Left ventricle myocardium superior (tissue), 1 donor: Measurements from ENCODE around the gene CES2. TPM values are rescaled to one million over a fixed set of nuclear protein-coding genes. Genes with fewer than 3 reads are reported as not detected.

Source experiments
- ATAC-seq: fragments of 200-7000 bp; cut with Tn5 transposase; one replicate; pipeline ENCODE4 v1.9.1; 2020; ENCODE audit warnings: mild to moderate bottlenecking, moderate library complexity
- DNase-seq: peaks from one replicate; pipeline ENCODE4 v3.0.0-alpha.2; 2020
- intact Hi-C: fragments of 100-400 bp; cut with micrococcal nuclease; formaldehyde crosslinking; loops from one replicate; pipeline ENCODE4 v1.11.0; 2022
- total RNA-seq: library from RNA; stranded (reverse); fragmentation: NEBNext Ultra II Directional; extraction: Animal tissue kit (Norgen Biotek cat#: 25700); gene quantifications from one replicate; pipeline ENCODE4 v1.2.1, GENCODE V29; 2021
- donor health status: DM: no; HTN: yes; CAD: no; lungs with severe emphysema.

CES2 gene
- total RNA-seq, 1 donor from 2014 or later, result 103 TPM

DNA sequence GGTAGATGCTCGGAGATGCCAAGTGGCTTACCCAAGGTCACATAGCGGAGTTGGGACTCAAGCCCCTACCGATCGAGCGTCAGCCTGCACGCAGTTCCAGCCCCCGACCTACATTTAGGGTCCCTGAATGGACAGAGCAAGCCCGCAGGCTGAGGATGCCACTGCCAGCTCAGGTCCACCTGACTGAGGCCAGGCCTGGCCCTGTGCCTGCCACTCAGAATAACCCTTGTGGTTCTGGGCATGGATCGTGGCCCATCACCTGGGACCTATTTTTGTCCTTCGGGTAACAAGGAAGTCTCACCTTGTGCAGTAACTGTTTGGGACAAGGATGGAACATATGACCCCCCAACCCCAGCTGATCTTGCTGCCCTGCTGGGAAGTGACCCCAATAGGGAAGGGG is 33.7 kb upstream of the CES2 start:
- intact Hi-C loops, result no loop called here
- peak; percentile 83 for DNase-seq
- peak; percentile 6 for ATAC-seq

GRCh38 chr16:66902648-66903543 is 32.4 kb upstream of the CES2 start:
- intact Hi-C loops, result no loop called here
- ATAC-seq (peak; percentile 49), DNase-seq (peak; percentile 76)

GRCh38 chr16:66903544-66904427 is 31.5 kb upstream of the CES2 start:
- DNase-seq, result peak; percentile 89
- peak; percentile 65 for ATAC-seq
- intact Hi-C loops, result no loop called here

DNA sequence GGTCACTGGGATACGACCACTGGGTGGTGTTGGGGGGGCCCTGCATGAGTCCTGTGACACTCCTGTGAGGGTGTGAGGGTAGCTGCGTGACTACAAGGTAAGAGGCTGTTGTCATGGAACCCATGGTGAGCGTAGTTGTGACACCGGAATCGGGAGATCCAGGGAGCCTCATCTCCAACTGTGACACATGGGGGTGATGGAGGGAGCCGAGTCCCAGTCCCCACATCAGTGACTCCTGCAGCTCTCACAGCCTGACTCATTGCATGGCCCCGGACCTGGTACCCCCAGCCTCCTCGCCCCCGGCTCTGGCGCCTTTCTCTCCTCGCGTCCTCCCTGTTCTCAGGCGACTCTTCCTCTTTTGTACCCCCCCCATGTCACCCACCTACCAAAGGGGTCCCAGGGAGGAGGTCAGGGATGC is 30.9 kb upstream of the CES2 start:
- DNase-seq, result peak; percentile 40
- ATAC-seq, result no peak
- intact Hi-C loops, result no loop called here

- intact Hi-C loops, result no loop called here
Observed at GRCh38 chr16:66904846-66905632, 30.3 kb upstream of the CES2 start.

GRCh38 chr16:66905633-66906539 is 29.4 kb upstream of the CES2 start:
- intact Hi-C loops, result no loop called here
- ATAC-seq (peak; percentile 44), DNase-seq (peak; percentile 87)

More at GRCh38 chr16:66904846-66905632, 30.3 kb upstream of the CES2 start:
- ATAC-seq (peak; percentile 35), DNase-seq (peak; percentile 67)

DNA sequence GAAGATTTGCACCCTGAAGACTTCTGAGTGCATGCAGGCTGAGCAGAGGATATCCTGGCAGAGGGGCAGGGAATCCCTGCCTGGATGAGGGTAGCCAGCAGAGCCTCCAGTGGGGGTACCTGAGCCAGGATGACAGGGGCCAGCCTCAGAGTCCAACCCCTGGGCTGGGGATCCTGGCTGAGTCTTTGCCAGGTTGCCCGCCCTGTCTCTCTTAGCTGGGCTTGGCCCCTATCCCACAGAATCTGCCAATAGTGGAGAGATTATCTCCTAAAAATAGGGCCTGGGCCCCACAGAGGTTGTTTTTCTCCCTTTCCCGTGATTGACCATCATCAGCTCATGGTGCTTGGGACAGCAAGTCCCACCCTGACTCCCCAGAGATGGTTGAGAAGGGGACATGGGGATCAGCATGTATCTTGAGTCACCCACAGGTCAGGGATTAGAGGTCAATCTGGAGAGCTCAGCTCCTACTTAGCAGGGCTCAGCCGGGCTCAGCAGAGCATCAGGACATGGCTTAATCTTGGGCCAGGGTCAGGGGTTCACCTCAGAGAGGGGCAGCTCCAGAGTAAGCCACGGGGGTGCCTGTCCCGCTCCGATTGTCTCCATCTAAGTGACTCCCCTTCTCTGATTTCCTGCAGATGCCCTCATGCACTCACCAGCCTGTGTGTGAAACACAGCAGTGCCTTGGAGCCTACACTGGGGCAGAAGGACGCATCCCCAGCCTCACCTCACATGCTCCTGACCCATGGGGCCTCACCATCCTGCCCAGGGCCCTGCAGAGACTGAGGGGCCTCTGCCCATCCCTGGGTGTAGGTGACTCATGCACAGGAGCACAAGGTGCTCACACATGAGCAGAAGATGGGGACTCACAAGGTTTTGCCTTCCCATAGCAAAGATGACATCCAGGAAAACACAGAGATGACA is 28.1 kb upstream of the CES2 start:
- ATAC-seq, result peak; percentile 5
- intact Hi-C loops, result no loop called here

GRCh38 chr16:66908116-66908515 is 27.2 kb upstream of the CES2 start:
- peak; percentile 11 for DNase-seq
- ATAC-seq, result no peak
- intact Hi-C loops, result no loop called here

More for the DNA sequence above, 28.1 kb upstream of the CES2 start:
- DNase-seq, result peak; percentile 59

GRCh38 chr16:66908762-66909559 is 26.4 kb upstream of the CES2 start:
- no peak for DNase-seq
- intact Hi-C loops, result no loop called here

DNA sequence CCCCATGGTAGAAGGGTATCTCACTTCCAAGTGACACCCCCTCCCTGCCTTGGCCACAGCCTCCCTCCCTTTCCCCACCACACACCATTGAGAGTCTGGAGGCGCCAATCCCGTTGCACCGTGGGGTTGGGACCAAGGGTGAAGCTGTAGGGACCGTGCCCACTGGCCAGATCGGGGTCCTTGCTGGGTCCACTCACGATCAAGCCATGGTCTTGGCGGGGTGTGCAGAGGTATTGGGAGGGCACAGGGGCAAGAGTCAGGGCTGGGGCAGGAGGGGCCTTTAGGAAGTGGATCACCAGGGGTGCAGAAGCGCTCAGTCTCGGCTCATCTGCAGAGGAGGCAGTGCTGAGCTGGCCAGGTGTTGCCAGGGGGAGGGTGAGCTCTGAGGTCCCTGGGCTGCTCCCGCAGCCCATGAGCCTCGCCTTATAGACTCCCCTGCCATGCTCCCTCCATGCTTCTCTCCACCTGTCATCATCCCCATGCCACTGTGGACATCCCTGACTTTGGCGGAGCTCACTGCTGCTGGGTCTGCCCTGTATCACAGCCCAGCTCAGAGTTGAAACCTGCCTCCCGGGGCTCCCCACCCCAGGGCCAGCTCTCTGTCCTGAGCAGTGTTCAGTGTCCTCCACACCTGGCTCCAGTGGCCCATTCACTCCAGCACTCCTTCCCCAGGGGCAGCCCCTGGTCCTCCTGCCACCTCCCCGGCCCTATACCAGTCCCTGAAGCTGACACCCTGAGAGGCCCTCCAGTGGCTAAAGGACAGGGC is 25.0 kb upstream of the CES2 start:
- intact Hi-C loops, result no loop called here
- DNase-seq, result peak; percentile 27
- no peak for ATAC-seq

More at GRCh38 chr16:66908762-66909559, 26.4 kb upstream of the CES2 start:
- ATAC-seq, result no peak

DNA sequence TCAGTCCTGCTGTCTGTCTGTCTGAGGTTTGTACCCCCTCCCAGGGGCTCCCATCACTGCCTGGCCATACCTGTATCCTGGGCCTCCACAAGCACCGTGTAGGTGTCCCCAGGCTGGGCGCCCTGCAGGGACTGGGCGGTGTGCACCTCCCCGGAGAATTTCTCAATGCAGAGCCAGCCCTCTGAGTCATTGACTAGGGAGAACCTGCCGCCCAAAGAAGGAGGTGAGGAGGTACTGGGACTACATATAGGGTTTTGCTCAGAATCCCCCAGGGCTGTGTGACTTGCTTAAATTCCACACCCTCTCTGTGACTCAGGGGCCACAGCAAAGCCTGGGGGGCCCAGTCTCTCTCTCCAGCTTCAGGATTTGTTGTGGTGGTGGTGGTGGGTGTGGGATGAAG is 24.2 kb upstream of the CES2 start:
- ATAC-seq, result no peak
- no peak for DNase-seq
- intact Hi-C loops, result no loop called here

- intact Hi-C loops, result no loop called here
- ATAC-seq, result no peak
- no peak for DNase-seq
Observed at GRCh38 chr16:66911801-66912200, 23.5 kb upstream of the CES2 start.

- peak; percentile 24 for DNase-seq
- ATAC-seq, result no peak
- intact Hi-C loops, result no loop called here
Observed at GRCh38 chr16:66913081-66913480, 22.2 kb upstream of the CES2 start.

DNA sequence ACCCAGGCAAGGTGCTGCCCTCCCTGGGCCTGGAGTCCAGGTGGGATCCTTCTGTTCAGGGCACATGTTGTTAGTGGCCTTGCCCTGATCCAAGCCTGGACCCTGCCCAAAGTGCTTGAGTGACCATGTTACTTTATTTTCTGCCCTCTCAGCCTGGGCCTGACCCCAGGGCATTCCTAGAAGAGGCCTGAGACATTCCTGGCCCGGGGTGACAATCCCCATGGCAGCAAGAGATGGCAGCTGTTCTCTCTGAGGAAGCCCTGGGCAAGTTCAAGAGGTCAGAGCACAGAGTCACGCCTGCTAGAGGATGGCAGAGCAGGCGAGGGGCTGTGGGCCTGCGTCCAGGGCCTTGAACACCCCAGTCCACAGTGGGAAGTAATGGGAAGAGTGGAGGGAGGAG is 21.6 kb upstream of the CES2 start:
- intact Hi-C loops, result no loop called here
- no peak for ATAC-seq
- peak; percentile 11 for DNase-seq

DNA sequence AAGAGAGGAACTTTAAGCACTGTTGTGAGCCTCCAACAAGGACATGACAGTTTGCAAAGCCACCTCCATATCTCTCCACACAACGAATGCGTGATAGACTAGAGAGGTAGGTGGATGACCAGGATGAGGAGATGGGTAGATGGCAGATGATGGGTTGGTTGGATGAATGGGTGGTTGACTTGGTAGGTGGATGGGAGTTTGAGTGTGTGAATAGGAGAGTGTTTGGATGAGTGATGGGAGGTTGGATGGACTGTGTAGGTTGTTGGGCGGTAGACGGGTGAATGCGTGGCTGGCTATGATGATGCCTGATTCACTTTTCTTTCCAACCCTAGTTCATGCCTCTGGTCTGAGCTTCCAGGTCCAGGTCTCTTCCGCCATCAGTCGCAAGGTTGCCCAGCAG is 20.8 kb upstream of the CES2 start:
- intact Hi-C loops, result no loop called here
- DNase-seq (peak; percentile 3), ATAC-seq (no peak)

DNA sequence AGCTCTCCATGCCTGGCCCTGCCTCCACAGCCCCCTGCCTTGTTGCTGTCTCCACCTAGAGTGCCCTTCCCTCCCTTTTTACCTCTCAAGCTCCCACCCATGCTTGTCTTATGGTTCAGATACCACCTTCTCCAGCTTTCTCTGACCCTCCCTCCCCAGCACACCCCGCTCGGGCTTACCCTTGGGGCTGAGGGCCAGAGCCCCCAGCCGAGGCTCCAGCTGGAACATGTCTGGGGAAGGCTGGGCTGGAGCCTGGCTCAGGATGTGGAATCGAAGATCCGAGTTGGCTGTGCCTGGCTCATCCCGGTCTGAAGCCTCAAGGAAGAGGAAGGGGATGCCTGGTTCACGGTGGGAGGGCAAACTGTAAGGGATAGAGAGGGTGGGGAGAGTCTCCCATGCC is 20.3 kb upstream of the CES2 start:
- intact Hi-C loops, result no loop called here
- ATAC-seq (no peak), DNase-seq (peak; percentile 15)
